Osteoblast (primary cell): ENCODE measurements around the gene CARMIL3. TPM values are rescaled to one million over a fixed set of nuclear protein-coding genes. Genes with fewer than 3 reads are reported as not detected.

Experiments used
- DNase-seq: peaks from one replicate; pipeline ENCODE4 v3.0.0; 2011; ENCODE audit warnings: low spot score, mixed read lengths; ENCODE audit not compliant: insufficient read length; ENCODE audit errors: missing footprints
- H2AFZ ChIP-seq: 2 replicates; pipeline ENCODE4 v1.6.0; 2011; ENCODE audit warnings: mild to moderate bottlenecking, low read length
- H3K27ac ChIP-seq: 2 replicates; pipeline ENCODE4 v1.5.1; 2011; ENCODE audit warnings: mild to moderate bottlenecking, low read depth, low read length, moderate library complexity
- H3K27me3 ChIP-seq: 2 replicates; pipeline ENCODE4 v1.6.0; 2012; ENCODE audit warnings: mild to moderate bottlenecking, control low read depth, inconsistent platforms, low read length, moderate library complexity; ENCODE audit not compliant: insufficient read depth
- H3K36me3 ChIP-seq: 2 replicates; pipeline ENCODE4 v1.5.1; 2011; ENCODE audit warnings: mild to moderate bottlenecking, low read length, control low read depth, moderate library complexity; ENCODE audit not compliant: insufficient read depth
- H3K4me1 ChIP-seq: 2 replicates; pipeline ENCODE4 v1.5.1; 2011; ENCODE audit warnings: mild to moderate bottlenecking, low read length, control low read depth, moderate library complexity; ENCODE audit not compliant: insufficient read depth
- H3K4me2 ChIP-seq: 2 replicates; pipeline ENCODE4 v1.6.0; 2011; ENCODE audit warnings: mild to moderate bottlenecking, low read length; ENCODE audit not compliant: insufficient read depth
- H3K4me3 ChIP-seq: fragments of 200-600 bp; sonication (generic); 3 replicates; pipeline ENCODE4 v1.5.1; 2012; ENCODE audit warnings: mild to moderate bottlenecking, low read length, inconsistent platforms; ENCODE audit not compliant: insufficient read depth
- H3K79me2 ChIP-seq: 2 replicates; pipeline ENCODE4 v1.6.0; 2012; ENCODE audit warnings: mild to moderate bottlenecking, low read length, control low read depth, inconsistent platforms; ENCODE audit not compliant: insufficient read depth
- H3K9me3 ChIP-seq: 2 replicates; pipeline ENCODE4 v1.5.1; 2011; ENCODE audit warnings: low read depth, low read length, control low read depth
- H4K20me1 ChIP-seq: 2 replicates; pipeline ENCODE4 v1.6.0; 2012; ENCODE audit warnings: mild to moderate bottlenecking, low read length, control low read depth; ENCODE audit not compliant: insufficient read depth
- CTCF ChIP-seq: IDR thresholded peaks from 2 replicates; pipeline ENCODE4 v1.5.1; 2011; ENCODE audit warnings: mild to moderate bottlenecking, low read depth, low read length, moderate library complexity; ENCODE audit errors: extremely low read depth
- total RNA-seq: library from RNA; depleted of rRNA; stranded (reverse); fragments of >200 nt; gene quantifications from 2 replicates; pipeline ENCODE4 v1.2.3, GENCODE V29; 2012

CARMIL3 gene
- total RNA-seq, 1 donor = not detected

- H4K20me1 ChIP-seq = no peaks in the 10 kb centered on the region
- H3K79me2 ChIP-seq = no peaks in the 10 kb centered on the region
- H3K36me3 ChIP-seq = no peaks in the 10 kb centered on the region
- no peak overlapping the region for H3K4me3 ChIP-seq
- H3K27me3 ChIP-seq = peaks cover 20% of the 10 kb centered on the region
- TF ChIP-seq CTCF = no peak
- no peak overlapping the region for H2AFZ ChIP-seq
- H3K4me2 ChIP-seq = no peak overlapping the region
- DNase-seq = no peak
- no peaks in the 10 kb centered on the region for H3K9me3 ChIP-seq
- H3K4me1 ChIP-seq = no peaks in the 10 kb centered on the region
- no peak overlapping the region for H3K27ac ChIP-seq
These were observed 23.0 kb downstream of the CARMIL3 start for GRCh38 chr14:24074625-24075484.

- no peak overlapping the region for H3K27ac ChIP-seq
- no peak overlapping the region for H3K4me3 ChIP-seq
- no peaks in the 10 kb centered on the region for H4K20me1 ChIP-seq
- no peak for DNase-seq
- H3K79me2 ChIP-seq = no peaks in the 10 kb centered on the region
- H3K4me1 ChIP-seq = peaks cover 1% of the 10 kb centered on the region
- H3K4me2 ChIP-seq = no peak overlapping the region
- no peaks in the 10 kb centered on the region for H3K36me3 ChIP-seq
- H3K9me3 ChIP-seq = no peaks in the 10 kb centered on the region
- H2AFZ ChIP-seq = no peak overlapping the region
- H3K27me3 ChIP-seq = peaks cover 20% of the 10 kb centered on the region
- TF ChIP-seq CTCF = no peak
These were observed 23.9 kb downstream of the CARMIL3 start for GRCh38 chr14:24075485-24076301.

- H3K9me3 ChIP-seq = no peaks in the 10 kb centered on the region
- DNase-seq = no peak
- H3K4me1 ChIP-seq = peaks cover 5% of the 10 kb centered on the region
- no peak for TF ChIP-seq CTCF
- H2AFZ ChIP-seq = no peak overlapping the region
- H3K79me2 ChIP-seq = no peaks in the 10 kb centered on the region
- H3K27me3 ChIP-seq = peaks cover 25% of the 10 kb centered on the region
- H3K4me3 ChIP-seq = no peak overlapping the region
- H3K27ac ChIP-seq = no peak overlapping the region
- H3K4me2 ChIP-seq = no peak overlapping the region
- H3K36me3 ChIP-seq = no peaks in the 10 kb centered on the region
- H4K20me1 ChIP-seq = no peaks in the 10 kb centered on the region
These were observed 24.4 kb downstream of the CARMIL3 start for GRCh38 chr14:24076302-24076601.

- Histone ChIP-seq H3K4me3 (no peak overlapping the region), H3K4me2 (no peak overlapping the region), H3K36me3 (no peaks in the 10 kb centered on the region), H3K79me2 (no peaks in the 10 kb centered on the region), H4K20me1 (no peaks in the 10 kb centered on the region), H3K9me3 (no peaks in the 10 kb centered on the region), H3K4me1 (peaks cover 5% of the 10 kb centered on the region), H3K27me3 (peaks cover 33% of the 10 kb centered on the region), H3K27ac (no peak overlapping the region), H2AFZ (no peak overlapping the region)
- DNase-seq = no peak
- no peak for TF ChIP-seq CTCF
These were observed 25.3 kb downstream of the CARMIL3 start for GRCh38 chr14:24077086-24077485.
